ENCODE results near the gene CDH23. TPM values are rescaled to one million over a fixed set of nuclear protein-coding genes. Genes with fewer than 3 reads are reported as not detected.

Gene CDH23
- total and polyA plus RNA-seq, 2 of the 8 experiments (the other 6 are each of a cell fraction or from before 2014, with no cell fraction given) = 1.9 to 4.9 TPM

DNA sequence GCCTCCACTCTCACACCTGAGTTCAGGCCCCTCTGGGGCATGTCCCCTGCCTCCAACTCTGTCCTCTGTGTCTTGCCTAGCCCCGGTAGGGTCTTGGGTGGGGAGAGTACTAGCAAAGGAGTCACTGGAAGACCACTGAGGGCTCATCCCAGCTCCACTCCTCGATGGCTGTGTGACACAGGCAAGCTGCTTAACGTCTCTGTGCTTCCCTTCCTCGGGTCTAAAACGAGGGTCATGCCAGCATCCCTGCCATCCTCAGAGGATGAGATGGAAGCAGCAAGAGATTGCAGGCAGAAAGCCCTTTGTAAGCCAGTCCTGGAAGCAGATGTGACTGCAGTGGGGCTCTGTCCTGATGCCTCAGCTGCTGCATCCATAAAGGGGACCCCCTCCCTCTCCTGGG lies 338.1 kb downstream of the CDH23 start (continued):
- TF ChIP-seq, protein P1, sequence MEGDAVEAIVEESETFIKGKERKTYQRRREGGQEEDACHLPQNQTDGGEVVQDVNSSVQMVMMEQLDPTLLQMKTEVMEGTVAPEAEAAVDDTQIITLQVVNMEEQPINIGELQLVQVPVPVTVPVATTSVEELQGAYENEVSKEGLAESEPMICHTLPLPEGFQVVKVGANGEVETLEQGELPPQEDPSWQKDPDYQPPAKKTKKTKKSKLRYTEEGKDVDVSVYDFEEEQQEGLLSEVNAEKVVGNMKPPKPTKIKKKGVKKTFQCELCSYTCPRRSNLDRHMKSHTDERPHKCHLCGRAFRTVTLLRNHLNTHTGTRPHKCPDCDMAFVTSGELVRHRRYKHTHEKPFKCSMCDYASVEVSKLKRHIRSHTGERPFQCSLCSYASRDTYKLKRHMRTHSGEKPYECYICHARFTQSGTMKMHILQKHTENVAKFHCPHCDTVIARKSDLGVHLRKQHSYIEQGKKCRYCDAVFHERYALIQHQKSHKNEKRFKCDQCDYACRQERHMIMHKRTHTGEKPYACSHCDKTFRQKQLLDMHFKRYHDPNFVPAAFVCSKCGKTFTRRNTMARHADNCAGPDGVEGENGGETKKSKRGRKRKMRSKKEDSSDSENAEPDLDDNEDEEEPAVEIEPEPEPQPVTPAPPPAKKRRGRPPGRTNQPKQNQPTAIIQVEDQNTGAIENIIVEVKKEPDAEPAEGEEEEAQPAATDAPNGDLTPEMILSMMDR (IDR thresholded peaks at IDR 0.05; ENCODE audit: control extremely low read depth in 1 of 3, insufficient read depth in 1 of 3, low read depth in 1 of 3, low read length in 3 of 3) = no peak
